Stimulated activated CD4-positive, alpha-beta T cell treated with anti-CD3 and anti-CD28 coated beads, Interleukin-15, amount 100 ng/mL, for 1 hour (primary cell): ENCODE data around the gene ALKBH6.
"Not testable (repeated sequence)": the region's sequence is repeated elsewhere in the genome, so short reads cannot be mapped to it uniquely, and the experiment has no call there.

Source experiments
- DNase-seq, 2 donors: peaks; one replicate each; pipeline ENCODE4 v3.0.0-alpha.2; 2020; ENCODE audit warnings: low read depth in 1 of 2, low spot score in 1 of 2

Gene ALKBH6

GRCh38 chr19:35993923-35994598, 20.0 kb downstream of the ALKBH6 start:
- DNase-seq, result no peak

DNA sequence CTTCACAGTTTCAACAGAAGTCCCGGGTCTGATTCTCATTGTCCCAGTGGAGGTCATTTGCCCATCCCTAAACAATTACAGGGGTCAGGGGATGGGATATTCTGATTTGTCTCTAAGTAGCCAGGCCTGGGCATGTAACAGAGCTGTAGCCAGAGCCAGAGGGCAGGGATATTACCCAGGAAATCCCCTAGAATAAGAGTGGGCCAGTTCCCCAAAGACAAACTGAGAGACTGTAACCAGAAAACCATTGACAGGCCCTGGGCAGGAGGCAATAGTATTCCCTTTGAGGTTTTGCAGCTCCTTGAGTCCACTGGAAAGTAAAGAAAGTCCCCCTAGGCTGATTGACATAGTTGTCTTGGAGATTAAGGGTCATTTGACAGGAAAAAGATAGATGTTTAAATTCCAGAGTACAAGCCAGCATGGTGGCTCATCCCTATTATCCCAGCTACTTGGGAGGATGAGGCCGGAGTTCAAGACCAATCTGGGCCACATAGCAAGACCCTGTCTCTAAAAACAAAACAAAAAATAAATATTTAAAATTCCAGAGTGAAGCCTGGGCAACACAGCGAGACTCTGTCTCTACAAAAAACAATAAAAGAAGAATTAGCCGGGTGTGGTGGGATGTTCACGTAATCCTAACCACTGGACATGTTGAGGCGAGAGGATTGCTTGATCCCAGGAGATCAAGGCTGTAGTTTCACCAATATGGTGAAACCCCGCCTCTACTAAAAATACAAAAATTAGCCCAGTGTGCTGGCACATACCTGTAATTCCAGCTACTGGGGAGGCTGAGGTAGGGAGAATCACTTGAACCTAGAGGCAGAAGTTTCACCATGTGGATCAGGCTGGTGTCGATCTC, 20.9 kb downstream of the ALKBH6 start:
- DNase-seq, result no peak

DNA sequence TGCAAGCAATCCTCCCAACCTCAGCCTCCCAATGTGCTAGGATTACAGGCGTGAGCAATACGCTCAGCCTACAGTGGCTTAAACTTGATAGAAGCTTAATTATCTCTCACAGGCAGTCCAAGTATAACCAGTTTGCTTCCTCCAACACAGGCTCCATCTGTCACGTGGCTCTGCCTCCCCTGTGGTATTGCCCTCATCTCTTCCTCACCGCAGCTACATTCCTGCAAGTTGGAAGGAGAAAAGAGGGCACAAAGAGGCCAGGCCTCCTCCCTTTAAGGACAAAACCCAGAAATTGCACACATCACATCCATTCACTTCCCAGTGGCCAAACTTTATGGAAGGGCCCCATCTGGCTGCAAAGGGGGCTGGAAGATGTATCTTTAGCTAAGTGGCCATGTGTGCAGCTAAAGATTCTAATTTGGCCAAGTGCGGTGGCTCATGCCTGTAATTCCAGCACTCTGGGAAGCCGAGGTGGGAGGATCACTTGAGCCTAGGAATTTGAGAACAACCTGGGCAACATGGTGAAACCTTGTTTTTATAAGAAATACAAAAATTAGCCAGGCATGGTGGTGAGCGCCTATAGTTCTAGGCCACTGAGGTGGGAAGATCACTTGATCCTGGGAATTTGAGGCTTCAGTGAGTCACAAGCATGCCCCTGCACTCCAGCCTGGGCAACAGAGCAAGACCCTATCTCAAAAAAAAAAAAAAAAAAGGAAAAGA, 22.1 kb downstream of the ALKBH6 start:
- no peak for DNase-seq

DNA sequence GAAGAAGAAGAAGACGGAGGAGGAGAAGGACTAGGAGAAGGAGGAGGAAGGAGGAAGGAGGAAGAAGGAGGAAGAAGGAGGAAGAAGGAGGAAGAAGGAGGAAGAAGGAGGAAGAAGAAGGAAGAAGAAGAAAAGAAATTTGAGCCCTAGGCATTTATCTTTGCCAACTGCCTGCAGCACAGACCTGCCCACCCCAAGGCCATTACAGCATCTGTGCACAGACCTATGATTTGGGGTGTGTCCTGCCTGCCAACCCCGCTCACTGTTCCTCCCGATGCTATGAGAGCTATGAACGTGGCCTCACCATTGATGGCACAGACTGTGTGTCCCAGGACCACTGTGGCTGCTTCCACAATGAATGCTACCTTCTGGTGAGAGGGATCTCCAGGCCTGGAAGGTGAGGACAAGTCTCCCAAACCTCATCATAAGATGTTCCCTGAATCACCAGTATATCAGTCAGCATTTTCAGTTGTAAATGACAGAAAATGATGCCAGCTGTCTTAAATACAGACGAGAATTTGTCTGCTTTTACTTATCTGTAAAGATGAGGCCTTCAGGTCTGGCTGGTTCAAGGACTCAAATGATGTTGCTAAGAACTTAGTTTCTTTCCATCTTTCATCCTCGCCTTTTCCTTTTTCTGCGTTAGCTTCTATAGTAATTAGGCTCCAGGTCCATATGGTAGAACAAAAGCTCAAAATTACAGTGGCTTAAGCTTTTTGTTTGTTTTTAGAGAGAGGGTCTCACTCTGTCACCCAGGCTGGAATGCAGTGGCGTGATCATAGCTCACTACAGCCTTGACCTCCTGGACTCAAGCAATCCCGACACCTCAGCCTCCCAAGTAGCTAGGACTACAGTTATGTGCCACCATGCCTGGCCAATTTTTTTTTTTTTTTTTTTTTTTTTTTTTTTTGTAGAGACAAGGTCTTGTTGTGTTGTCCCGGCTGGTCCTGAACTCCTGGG, 23.0 kb downstream of the ALKBH6 start:
- no peak for DNase-seq

GRCh38 chr19:35990156-35990555, 23.9 kb downstream of the ALKBH6 start:
- no peak for DNase-seq

DNA sequence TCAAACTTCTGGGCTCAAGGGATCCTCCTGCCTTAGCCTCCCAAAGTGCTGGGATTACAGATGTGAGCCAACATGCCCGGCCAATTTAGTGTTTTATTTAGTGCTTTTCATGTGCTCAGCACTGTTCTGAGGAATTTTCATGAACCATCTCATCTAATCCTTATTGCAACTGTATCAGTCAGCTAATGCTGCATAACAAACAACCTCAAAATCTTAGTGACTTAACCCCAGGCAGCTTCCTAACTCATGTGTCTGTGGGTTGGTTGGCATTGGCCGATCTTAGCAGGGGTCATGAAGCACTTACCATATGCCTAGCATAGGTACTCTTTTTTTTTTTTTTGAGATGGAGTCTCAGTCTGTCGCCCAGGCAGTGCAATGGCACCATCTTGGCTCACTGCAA, 25.2 kb downstream of the ALKBH6 start:
- no peak for DNase-seq

GRCh38 chr19:35987571-35987896, 26.5 kb downstream of the ALKBH6 start:
- no peak for DNase-seq

GRCh38 chr19:35986664-35987570, 27.1 kb downstream of the ALKBH6 start:
- no peak for DNase-seq

DNA sequence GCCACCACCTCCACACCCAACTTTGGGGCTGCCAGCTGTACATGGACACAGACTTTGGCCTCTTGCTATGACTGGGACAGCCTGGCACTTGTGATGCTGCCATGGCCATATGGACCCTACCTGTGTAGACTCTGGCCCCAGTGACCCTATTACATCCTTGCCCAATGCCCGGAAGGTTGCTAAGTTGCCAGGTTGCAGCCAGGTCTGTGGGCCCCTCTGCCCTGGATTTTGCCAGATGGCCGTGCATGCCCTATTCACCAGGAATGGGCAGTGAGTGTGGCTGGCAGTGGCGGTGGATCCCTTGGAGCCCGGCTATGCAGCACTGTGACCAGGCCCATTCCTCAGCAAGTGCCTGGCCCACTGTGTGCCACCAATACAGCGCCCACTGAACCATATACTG, 27.9 kb downstream of the ALKBH6 start:
- DNase-seq, result no peak

- no peak for DNase-seq
These were observed 30.8 kb downstream of the ALKBH6 start for GRCh38 chr19:35983177-35983576.

GRCh38 chr19:35980997-35981396, 33.0 kb downstream of the ALKBH6 start:
- DNase-seq, result not testable (repeated sequence)

DNA sequence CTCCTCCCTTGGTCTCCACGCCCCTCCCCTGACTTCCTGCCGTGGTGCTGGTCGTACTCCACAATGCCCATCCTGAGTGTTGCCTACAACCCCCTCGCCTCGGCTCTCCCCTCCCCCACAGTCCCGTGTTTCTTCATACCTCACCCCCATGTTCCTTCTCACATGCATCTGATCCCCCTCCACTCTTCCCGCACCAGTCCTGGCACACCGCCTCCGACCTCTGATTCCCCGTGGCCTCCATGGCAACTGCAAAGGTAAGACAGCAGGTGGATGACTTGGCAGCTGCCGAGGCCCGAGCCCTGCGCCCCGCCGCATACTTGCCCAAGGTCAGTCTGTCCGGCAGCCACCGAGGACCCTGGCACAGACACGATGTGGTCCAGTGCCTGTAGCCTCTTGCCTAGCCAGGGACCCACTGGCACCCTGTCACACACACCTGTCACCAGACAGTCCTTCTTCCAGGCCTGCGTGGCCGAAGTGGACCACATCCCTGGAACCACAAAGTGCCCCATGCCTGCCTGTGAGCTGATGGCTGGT, 35.1 kb downstream of the ALKBH6 start:
- DNase-seq, result no peak

- no peak for DNase-seq
These were observed 35.7 kb downstream of the ALKBH6 start for GRCh38 chr19:35978271-35978670.

GRCh38 chr19:35977446-35978222, 36.4 kb downstream of the ALKBH6 start:
- no peak for DNase-seq

DNA sequence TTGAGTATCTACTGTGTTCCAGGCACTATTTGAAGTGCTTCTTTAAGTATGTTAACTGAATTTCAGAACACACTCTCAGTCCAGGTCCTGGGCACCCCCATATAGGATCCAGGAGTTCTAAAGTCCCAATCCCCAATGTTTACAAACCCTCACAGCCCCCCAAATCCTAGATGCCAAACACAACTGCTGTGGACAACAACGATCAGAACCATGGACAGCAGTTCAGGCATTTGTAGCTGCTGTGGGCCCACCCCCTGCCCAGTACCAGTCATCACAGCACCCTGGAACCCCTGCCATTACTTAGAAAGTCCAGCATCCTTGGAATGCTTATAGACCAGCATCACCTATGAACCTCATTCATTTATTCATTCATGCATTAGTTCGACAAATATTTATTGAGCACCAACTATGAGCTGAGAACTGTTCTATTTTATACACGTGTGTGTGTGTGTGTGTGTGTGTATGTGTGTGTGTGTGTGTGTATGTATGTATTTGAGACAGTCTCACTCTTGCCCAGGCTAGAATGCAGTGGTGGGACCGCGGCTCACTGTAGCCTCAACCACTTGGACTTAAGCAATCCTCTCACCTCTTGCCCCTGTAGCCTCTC, 38.3 kb downstream of the ALKBH6 start:
- DNase-seq, result no peak

GRCh38 chr19:35973487-35973886, 40.5 kb downstream of the ALKBH6 start:
- DNase-seq, result no peak

DNA sequence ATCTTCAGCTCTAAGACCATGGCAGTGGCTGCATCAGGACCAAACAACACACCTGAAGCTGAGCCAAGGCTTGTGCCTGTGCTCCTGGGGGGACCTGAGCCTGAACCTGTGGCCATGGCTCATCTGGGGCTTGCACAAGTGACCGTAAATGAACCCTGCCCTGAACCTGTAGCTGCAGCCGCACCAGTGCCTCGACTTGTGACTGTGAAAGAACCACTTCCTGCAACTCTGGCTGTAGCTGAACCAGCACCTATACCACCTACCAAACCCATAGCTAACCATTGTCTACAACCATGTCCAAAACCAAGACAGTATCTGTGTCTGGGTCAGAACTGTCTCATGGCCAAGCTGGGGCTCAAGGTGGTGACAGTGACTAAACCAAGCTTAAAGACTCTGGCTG, 47.2 kb downstream of the ALKBH6 start:
- no peak for DNase-seq

DNA sequence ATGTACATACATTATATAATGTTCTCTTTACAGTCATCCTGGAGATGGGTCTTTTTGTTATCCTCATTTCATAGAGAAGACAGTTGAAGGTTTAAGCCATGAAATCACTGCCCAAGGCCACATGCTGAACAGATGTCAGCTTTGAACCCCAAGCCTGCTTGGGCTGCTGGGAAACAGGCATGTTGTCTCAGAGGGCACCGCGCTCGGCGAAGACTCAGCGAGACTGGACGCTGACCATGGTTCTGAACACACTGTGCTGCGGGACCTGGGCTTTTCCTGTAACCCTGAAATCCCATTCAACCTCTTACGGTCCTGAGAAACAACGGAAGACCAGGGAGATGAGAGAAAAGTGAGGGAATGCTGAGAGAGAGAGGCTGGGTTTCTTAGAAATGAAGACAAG, 50.5 kb downstream of the ALKBH6 start:
- no peak for DNase-seq
